ENCODE results near the gene MRPS18A. TPM values are rescaled to one million over a fixed set of nuclear protein-coding genes. Genes with fewer than 3 reads are reported as not detected.

Gene MRPS18A
- total and polyA plus RNA-seq, 2 donors (not counting 1 experiment from before 2014, with no cell fraction given) = 39.6 to 46.3 TPM

DNA sequence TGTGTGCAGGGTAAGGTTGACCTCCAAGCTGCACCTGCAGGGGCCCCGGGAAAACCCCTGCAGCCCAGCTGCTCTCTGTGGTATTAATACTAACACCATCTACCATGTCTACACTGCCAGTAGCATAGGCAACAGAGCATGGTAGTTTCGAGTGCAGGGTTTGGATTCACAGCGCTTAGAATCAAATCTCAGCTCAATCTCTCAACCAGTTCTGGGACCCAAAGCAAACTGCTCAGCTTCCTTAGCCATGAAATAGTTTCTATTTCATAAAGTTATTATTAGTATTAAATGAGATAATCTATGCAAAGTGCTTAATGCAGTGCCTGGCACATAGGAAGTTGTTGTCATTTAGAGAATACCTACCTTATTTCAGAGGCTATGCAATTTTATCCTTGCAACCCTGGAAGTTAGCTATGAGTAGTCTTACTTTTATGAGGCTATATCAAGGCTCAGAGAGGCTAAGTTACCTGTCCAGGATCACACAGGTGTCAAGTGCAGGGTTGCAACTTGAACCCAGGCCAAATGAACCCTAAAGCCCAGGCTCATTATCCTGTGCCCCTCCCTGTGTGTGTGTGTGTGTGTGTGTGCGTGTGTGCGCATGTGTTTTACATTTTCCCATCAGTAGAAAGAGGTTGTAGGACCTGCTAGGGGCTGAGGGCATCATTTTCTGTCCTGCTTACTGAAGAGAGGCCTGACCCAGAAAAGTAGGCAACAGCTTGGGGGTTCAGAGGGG lies 27.6 kb upstream of the MRPS18A start:
- TF ChIP-seq CTCF (IDR thresholded peaks at IDR 0.05) (no peak), EZH2 (IDR thresholded peaks at IDR 0.05; ENCODE audit: borderline replicate concordance, insufficient read depth, low read depth, low read length, poor library complexity, severe bottlenecking) (no peak)
- Mint-ChIP-seq H3K4me3 (peak overlapping the region; percentile 60), H3K4me1 (peaks cover 46% of the 10 kb centered on the region), H3K27ac (peak overlapping the region; percentile 80), H3K9me3 (ENCODE audit: insufficient read depth) (no peaks in the 10 kb centered on the region), H3K27me3 (peaks cover 5% of the 10 kb centered on the region)
- Histone ChIP-seq H3K4me2 (replicated peaks; ENCODE audit: low read depth, low read length, poor library complexity, severe bottlenecking) (peak overlapping the region; percentile 54), H3K9me3 (ENCODE audit: control extremely low read depth in 1 of 3, control insufficient read depth in 2 of 3, insufficient read depth in 1 of 3, low read length in 2 of 3) (peaks cover 0 to 18% (median 0%) of the 10 kb centered on the region in 3 donors), H3K4me1 (ENCODE audit: control insufficient read depth in 2 of 2, insufficient read depth in 2 of 2, low read length in 2 of 2) (peaks cover 39 to 51% of the 10 kb centered on the region in 2 donors), H3K79me2 (ENCODE audit: control insufficient read depth, insufficient read depth, low read length) (no peaks in the 10 kb centered on the region), H3K4me3 (ENCODE audit: control extremely low read depth in 1 of 5, extremely low read depth in 1 of 5, insufficient read depth in 1 of 5, low read depth in 2 of 5, low read length in 4 of 5) (peak overlapping the region in 1 of 5 experiments; percentile 34), H3K36me3 (replicated peaks in 1 of 2; ENCODE audit: control extremely low read depth in 1 of 2, control insufficient read depth in 1 of 2, extremely low read depth in 1 of 2, insufficient read depth in 2 of 2, low read length in 1 of 2) (no peaks in the 10 kb centered on the region), H3K9ac (ENCODE audit: low read length) (peak overlapping the region; percentile 6), H3K27me3 (replicated peaks in 1 of 4; ENCODE audit: control extremely low read depth in 1 of 4, control insufficient read depth in 3 of 4, insufficient read depth in 4 of 4, low read length in 3 of 4) (peaks cover 0 to 8% (median 2%) of the 10 kb centered on the region in 4 experiments), H2AFZ (ENCODE audit: insufficient read depth, low read depth, low read length, poor library complexity, severe bottlenecking) (peak overlapping the region; percentile 13), H4K20me1 (ENCODE audit: control insufficient read depth, insufficient read depth, low read length, poor library complexity, severe bottlenecking) (no peaks in the 10 kb centered on the region), H3K27ac (ENCODE audit: low read length in 2 of 2) (peak overlapping the region; percentile 60 to 71)
- WGBS (ENCODE audit: insufficient coverage) = 37% methylated on average over 3 of the region's 5 CpGs
- intact Hi-C loops (cut with micrococcal nuclease) = no loop called here
- POLR2A ChIA-PET = interaction anchor here (0.6 to 1.5 kb wide), 6 partner anchors 9 to 537 kb away, joined by 3 to 5 read pairs (median 4); partner anchors contain the start of gene GTPBP2
- CTCF ChIA-PET = interaction anchor here (0.7 to 2.8 kb wide), 12 partner anchors 8 to 364 kb away, joined by 3 to 19 read pairs (median 5); no protein-coding TSS in a partner anchor
- DNase-seq (peak; percentile 89), ATAC-seq (ENCODE audit: low read depth) (peak; percentile 84)

All from B cell (primary cell).